K562 (cell line): ENCODE measurements around the gene ZNF30. TPM values are rescaled to one million over a fixed set of nuclear protein-coding genes. Genes with fewer than 3 reads are reported as not detected.

Experiments
- ARHGAP35 ChIP-seq: fragments of 450-650 bp; IDR thresholded peaks from 2 replicates; pipeline ENCODE4 v1.6.1; 2018; ENCODE audit not compliant: partially characterized antibody
- BHLHE40 ChIP-seq: IDR thresholded peaks from 2 replicates; pipeline ENCODE4 v1.6.1; 2011; ENCODE audit warnings: low read length, improper control_type of control experiment
- BRD4 ChIP-seq: fragments of 200-600 bp; sonication (generic); IDR thresholded peaks from 2 replicates; pipeline ENCODE4 v1.6.1; 2017; ENCODE audit warnings: inconsistent platforms
- E2F6 ChIP-seq, 2 experiments: IDR thresholded peaks; 2 replicates each; pipeline ENCODE4 v1.6.1; 2011; ENCODE audit warnings: borderline replicate concordance in 1 of 2, control low read depth in 1 of 2, low read depth in 1 of 2, low read length in 1 of 2, mild to moderate bottlenecking in 1 of 2, mixed read lengths in 1 of 2, moderate library complexity in 1 of 2; ENCODE audit not compliant: insufficient read depth in 1 of 2, insufficient read length in 1 of 2, poor library complexity in 1 of 2, severe bottlenecking in 1 of 2; ENCODE audit errors: extremely low read depth in 1 of 2
- ELF2 ChIP-seq: fragments of 250-450 bp; sonication (Bioruptor Pico); IDR thresholded peaks from 2 replicates; pipeline ENCODE4 v1.5.0; 2021; ENCODE audit warnings: mild to moderate bottlenecking
- GTF2B ChIP-seq: IDR thresholded peaks from 2 replicates; pipeline ENCODE4 v1.6.1; 2011; ENCODE audit not compliant: insufficient read length; ENCODE audit errors: extremely low read depth
- KAT2B ChIP-seq: IDR thresholded peaks from one replicate; pipeline ENCODE4 v1.6.1; 2012; ENCODE audit warnings: low read depth, mild to moderate bottlenecking, control low read depth, inconsistent platforms, low read length, moderate library complexity
- PRMT5 ChIP-seq: sonication (generic); formaldehyde crosslinking; IDR thresholded peaks from 2 replicates; pipeline ENCODE4 v1.5.0; 2020; ENCODE audit warnings: missing genetic modification reagents
- ZNF23 ChIP-seq: fragments of 250-450 bp; sonication (Bioruptor Pico); IDR thresholded peaks from 2 replicates; pipeline ENCODE4 v1.4.0; 2020; ENCODE audit warnings: mild to moderate bottlenecking
- polyA plus RNA-seq, 8 experiments: library from polyadenylated mRNA; depleted of rRNA in 4 of 8; stranded (reverse) in 5 of 8; unstranded in 3 of 8; fragments of >200 nt; fragmentation: Nextera tagmentation in 2 of 8; fragmentation: Illumina TruSeq in 1 of 8; extraction: Ambion mirVana in 2 of 8; extraction: Trizol in 1 of 8; gene quantifications; 2 replicates each; pipeline versions ENCODE4 v1.2.1 to v1.2.3, GENCODE V29; 2011 to 2014; ENCODE audit warnings: inconsistent platforms in 1 of 8, missing spikeins in 1 of 8
- total RNA-seq, 7 experiments: library from RNA; depleted of rRNA in 6 of 7; stranded (reverse); fragments of >200 nt in 6 of 7; fragmentation: Illumina TruSeq in 2 of 7; extraction: Trizol in 2 of 7; gene quantifications; 2 replicates each; pipeline versions ENCODE4 v1.2.1 to v1.2.3, GENCODE V29; 2011 to 2021; ENCODE audit warnings: low replicate concordance in 1 of 7
- TF ChIP-seq, protein P1 (sequence below): fragments of 450-650 bp; formaldehyde crosslinking; IDR thresholded peaks from 2 replicates; pipeline ENCODE4 v1.4.0; 2020; ENCODE audit warnings: mild to moderate bottlenecking
- TF ChIP-seq, protein P2 (sequence below): sonication (generic); formaldehyde crosslinking; IDR thresholded peaks from 2 replicates; pipeline ENCODE4 v1.8.1; 2023; ENCODE audit warnings: mild to moderate bottlenecking, missing genetic modification reagents
- TF ChIP-seq, protein P3 (sequence below), 2 experiments: fragments of 450-650 bp; formaldehyde crosslinking in 1 of 2; IDR thresholded peaks; 2 replicates each; pipeline versions ENCODE4 v1.4.0 to v1.6.1; 2014 to 2020; ENCODE audit warnings: mild to moderate bottlenecking in 2 of 2, borderline replicate concordance in 1 of 2, low read depth in 1 of 2

Gene ZNF30
- total and polyA plus RNA-seq, 9 of the 15 experiments (the other 6 are each of a cell fraction or from before 2014, with no cell fraction given): 7.3 to 13.4 (median 10.6) TPM

GRCh38 chr19:34963573-34964406 is 37.1 kb downstream of the ZNF30 start, which contains the start of gene ZNF792 (continued):
- peak in 1 of 2 experiments; percentile 49 for TF ChIP-seq E2F6 (IDR thresholded peaks at IDR 0.05; ENCODE audit: borderline replicate concordance in 1 of 2, extremely low read depth in 1 of 2, insufficient read depth in 1 of 2, insufficient read length in 1 of 2, low read depth in 1 of 2, low read length in 1 of 2, poor library complexity in 1 of 2, severe bottlenecking in 1 of 2)
- TF ChIP-seq, protein P1, sequence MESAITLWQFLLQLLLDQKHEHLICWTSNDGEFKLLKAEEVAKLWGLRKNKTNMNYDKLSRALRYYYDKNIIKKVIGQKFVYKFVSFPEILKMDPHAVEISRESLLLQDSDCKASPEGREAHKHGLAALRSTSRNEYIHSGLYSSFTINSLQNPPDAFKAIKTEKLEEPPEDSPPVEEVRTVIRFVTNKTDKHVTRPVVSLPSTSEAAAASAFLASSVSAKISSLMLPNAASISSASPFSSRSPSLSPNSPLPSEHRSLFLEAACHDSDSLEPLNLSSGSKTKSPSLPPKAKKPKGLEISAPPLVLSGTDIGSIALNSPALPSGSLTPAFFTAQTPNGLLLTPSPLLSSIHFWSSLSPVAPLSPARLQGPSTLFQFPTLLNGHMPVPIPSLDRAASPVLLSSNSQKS (CRISPR knock-in tag): no peak
- TF ChIP-seq GTF2B: no peak
- no peak for TF ChIP-seq BRD4
- TF ChIP-seq PRMT5 (CRISPR knock-in tag): no peak
- no peak for TF ChIP-seq BHLHE40
- TF ChIP-seq KAT2B: no peak
- no peak for TF ChIP-seq ARHGAP35
- TF ChIP-seq ZNF23: no peak
- TF ChIP-seq, protein P2, sequence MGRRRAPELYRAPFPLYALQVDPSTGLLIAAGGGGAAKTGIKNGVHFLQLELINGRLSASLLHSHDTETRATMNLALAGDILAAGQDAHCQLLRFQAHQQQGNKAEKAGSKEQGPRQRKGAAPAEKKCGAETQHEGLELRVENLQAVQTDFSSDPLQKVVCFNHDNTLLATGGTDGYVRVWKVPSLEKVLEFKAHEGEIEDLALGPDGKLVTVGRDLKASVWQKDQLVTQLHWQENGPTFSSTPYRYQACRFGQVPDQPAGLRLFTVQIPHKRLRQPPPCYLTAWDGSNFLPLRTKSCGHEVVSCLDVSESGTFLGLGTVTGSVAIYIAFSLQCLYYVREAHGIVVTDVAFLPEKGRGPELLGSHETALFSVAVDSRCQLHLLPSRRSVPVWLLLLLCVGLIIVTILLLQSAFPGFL (CRISPR knock-in tag): no peak
- no peak for TF ChIP-seq ELF2 (CRISPR knock-in tag)
- TF ChIP-seq, protein P3, sequence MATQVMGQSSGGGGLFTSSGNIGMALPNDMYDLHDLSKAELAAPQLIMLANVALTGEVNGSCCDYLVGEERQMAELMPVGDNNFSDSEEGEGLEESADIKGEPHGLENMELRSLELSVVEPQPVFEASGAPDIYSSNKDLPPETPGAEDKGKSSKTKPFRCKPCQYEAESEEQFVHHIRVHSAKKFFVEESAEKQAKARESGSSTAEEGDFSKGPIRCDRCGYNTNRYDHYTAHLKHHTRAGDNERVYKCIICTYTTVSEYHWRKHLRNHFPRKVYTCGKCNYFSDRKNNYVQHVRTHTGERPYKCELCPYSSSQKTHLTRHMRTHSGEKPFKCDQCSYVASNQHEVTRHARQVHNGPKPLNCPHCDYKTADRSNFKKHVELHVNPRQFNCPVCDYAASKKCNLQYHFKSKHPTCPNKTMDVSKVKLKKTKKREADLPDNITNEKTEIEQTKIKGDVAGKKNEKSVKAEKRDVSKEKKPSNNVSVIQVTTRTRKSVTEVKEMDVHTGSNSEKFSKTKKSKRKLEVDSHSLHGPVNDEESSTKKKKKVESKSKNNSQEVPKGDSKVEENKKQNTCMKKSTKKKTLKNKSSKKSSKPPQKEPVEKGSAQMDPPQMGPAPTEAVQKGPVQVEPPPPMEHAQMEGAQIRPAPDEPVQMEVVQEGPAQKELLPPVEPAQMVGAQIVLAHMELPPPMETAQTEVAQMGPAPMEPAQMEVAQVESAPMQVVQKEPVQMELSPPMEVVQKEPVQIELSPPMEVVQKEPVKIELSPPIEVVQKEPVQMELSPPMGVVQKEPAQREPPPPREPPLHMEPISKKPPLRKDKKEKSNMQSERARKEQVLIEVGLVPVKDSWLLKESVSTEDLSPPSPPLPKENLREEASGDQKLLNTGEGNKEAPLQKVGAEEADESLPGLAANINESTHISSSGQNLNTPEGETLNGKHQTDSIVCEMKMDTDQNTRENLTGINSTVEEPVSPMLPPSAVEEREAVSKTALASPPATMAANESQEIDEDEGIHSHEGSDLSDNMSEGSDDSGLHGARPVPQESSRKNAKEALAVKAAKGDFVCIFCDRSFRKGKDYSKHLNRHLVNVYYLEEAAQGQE (IDR thresholded peaks at IDR 0.05; ENCODE audit: borderline replicate concordance): no peak
- TF ChIP-seq, protein P3 (CRISPR knock-in tag; IDR thresholded peaks at IDR 0.05; ENCODE audit: low read depth): no peak
